Subcutaneous adipose tissue (tissue), 4 donors: ENCODE data around the gene EGFR. TPM values are rescaled to one million over a fixed set of nuclear protein-coding genes. Genes with fewer than 3 reads are reported as not detected.

Experiments
- CTCF ChIP-seq: fragments of 450-650 bp; IDR thresholded peaks from one replicate; pipeline ENCODE4 v1.5.1; 2016; ENCODE audit warnings: low read depth, mild to moderate bottlenecking, control low read depth, antibody characterized with exemption, moderate library complexity
- total RNA-seq, 4 donors: library from RNA; depleted of rRNA; stranded (reverse); fragments of >200 nt; gene quantifications; one replicate each; pipeline ENCODE4 v1.1.0, GENCODE V29; 2016

The EGFR gene
- total RNA-seq, 4 donors from 2014 or later = 84.0 to 132 (median 102) TPM

GRCh38 chr7:55086413-55087201 is 67.8 kb downstream of the EGFR start:
- no peak for TF ChIP-seq CTCF

- TF ChIP-seq CTCF = no peak
These were observed 68.7 kb downstream of the EGFR start for GRCh38 chr7:55087521-55087961.

GRCh38 chr7:55088107-55088506 is 69.3 kb downstream of the EGFR start:
- TF ChIP-seq CTCF = no peak

GRCh38 chr7:55088620-55089019 is 69.8 kb downstream of the EGFR start:
- no peak for TF ChIP-seq CTCF

GRCh38 chr7:55092186-55092974 is 73.6 kb downstream of the EGFR start:
- no peak for TF ChIP-seq CTCF

- no peak for TF ChIP-seq CTCF
These were observed 74.2 kb downstream of the EGFR start for GRCh38 chr7:55092975-55093373.

- TF ChIP-seq CTCF = no peak
These were observed 74.9 kb downstream of the EGFR start for GRCh38 chr7:55093674-55094073.
